Femur (tissue), 1 donor: ENCODE results near the gene UBL3.

ENCODE experiments used
- DNase-seq: peaks from one replicate; pipeline ENCODE4 v3.0.0-alpha.2; 2017

The UBL3 gene

DNA sequence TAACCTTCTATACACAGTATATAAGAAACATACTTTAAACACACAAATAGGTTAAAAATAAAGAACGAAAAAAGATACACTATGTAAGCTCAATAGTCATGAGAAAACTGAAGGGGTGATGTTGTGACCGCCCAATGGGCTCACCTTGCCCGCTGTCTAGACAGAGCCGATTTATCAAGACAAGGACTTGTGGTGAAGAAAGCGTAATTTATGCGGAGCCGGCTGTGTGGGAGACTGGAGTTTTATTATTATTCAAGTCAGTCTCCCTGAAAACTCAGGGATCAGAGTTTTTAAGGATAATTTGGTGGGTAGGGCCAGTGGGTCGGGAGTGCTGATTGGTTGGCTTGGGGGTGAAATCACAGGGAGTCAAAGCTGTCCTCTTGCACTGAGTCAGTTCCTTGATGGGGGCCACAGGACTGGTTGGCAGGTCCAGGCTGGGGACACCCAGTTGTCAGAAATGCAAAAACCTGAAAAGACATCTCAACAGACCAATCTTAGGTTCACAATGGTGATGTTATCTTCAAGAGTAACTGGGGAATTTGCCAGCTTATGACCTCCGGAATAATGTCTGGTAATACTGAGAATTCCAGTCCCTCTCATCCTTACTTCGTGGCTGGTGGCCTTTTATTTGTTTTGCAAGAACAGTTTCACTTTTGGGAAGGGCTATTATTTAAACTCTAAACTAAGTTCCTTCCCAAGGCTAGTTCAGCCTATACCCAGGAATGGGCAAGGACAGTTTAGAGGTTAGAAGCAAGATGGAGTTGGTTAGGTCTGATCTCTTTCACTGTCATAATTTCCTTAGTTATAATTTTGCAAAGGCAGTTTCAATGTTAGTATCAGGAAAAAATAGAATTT lies 96.6 kb downstream of the UBL3 start:
- DNase-seq: no peak

DNA sequence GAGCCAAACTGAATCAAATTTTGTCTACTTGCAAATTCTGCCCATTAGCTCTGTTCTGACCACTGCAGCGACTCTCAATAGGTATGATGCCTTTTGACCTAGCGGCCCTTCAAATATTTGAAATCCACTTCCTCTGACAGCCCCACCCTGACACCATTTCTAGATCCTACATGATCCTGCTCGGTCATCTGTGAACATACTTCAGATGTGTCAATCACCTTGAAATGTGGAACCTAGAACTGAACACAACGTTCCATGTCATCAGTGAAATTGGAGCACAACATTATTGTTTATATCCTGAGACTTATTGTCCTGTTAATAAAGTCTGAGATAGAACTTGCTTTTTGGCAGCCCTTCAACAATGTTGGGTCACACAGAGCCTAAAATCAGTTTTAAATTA lies 98.2 kb downstream of the UBL3 start:
- no peak for DNase-seq

DNA sequence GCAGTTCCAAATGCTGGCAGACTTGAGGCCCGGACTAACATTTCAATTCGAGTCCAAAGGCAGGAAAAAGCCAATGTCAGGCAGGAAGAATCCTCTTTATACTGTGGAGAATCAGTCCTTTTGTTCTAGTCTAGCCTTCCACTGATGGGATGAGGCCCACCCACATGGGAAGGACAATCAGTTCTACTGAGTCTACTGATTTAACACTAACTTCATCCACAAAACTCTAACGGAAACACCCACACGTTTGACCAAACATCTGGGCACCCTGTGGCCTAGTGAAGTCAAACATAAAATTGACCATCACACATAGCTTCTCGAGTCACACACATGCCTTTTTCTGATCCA lies 100.3 kb downstream of the UBL3 start:
- no peak for DNase-seq

DNA sequence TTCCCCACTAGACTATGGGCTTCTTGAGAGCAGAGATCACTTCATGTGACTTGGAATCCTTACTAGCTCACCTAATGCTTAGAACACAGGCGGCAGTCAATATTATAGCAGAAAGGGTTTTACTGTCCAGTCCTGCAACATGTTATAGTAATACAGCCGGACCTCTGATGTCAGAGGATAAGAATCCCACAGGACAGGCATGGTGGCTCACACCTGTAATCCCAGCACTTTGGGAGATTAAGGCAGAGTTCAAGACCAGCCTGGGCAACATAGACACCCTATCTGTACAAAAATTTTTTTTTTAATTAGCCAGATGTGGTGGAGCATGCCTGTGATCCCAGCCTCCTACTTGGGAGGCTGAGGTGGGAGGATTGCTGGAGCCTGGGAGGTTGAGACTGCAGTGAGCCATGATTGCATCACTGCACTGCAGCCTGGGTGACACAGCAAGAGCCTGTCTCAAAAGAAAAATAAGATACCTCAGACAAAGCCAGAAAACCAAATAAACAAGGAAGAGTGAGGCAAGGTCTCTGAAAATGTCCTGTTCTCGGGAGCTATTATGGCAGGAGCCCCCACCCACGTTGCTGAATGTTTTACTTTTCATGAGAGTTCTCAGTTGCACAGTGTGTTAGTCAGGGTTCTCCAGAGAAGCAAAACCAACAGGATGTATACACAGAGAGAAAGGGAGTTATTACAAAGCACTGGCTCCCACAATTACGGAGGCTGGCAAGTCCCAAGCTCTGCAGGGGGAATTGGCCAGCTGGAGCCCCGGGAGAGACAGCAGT lies 100.8 kb downstream of the UBL3 start:
- DNase-seq: no peak

DNA sequence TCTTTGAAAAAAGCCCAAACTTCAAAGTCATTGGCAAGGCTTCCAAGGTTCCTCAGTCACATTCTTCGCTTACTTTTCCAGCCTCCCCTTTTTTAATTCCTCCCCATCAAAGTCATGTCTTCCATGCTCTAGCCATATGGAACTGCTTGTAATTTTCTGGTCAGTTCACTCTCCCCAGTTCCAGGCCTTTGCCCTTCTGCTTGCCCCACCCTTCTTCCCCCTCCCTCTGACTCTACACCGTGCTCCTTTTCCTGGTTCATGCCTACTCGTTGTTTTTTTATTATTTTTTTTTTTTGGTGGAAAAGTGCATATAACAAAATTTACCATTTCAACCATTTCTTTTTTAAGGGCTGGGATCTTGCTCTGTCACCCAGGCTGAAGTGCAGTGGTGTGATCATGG lies 102.3 kb downstream of the UBL3 start:
- no peak for DNase-seq

DNA sequence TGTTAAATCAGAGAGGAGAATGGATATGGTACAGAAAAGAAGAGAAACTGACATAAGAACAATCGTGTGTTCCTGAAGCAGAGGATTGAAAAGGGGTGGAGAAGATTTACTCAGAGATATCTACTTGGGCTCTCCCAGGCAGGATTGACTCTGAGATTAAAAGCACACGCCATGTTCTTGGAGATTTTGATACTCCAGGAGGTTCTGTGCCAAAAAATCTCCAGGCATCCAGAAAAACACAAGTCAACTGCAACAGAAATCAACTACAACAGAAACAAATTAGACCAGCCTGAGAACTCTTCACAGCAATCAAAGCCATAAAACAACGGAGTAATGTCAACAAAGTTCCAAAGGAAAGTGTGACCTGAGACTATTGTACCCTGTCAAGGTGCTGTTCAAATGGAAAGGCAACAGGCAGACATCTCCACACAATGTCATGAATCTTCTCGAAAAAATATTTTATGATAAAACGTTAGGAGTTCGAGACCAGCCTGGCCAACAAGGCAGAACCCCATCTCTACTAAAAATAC lies 104.2 kb downstream of the UBL3 start:
- no peak for DNase-seq

DNA sequence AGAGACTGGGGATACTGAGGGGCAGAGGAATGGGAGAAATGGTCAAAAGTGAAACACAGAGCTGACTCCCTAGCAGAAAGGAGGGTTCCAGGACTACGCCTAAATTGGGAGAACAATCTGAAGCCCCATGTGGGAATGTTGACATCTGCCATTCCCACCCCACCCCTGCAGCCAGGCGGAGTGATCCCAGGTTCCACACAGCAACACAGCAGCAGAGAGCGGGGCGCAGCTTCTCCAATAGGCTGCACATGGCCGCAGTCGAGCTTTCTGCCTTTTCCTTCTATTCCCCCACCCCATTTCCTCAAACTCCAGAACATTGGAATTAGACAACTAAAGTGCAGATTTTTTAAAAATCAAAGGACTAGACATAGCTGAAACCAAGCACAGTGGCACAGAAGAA lies 104.7 kb downstream of the UBL3 start:
- no peak for DNase-seq

DNA sequence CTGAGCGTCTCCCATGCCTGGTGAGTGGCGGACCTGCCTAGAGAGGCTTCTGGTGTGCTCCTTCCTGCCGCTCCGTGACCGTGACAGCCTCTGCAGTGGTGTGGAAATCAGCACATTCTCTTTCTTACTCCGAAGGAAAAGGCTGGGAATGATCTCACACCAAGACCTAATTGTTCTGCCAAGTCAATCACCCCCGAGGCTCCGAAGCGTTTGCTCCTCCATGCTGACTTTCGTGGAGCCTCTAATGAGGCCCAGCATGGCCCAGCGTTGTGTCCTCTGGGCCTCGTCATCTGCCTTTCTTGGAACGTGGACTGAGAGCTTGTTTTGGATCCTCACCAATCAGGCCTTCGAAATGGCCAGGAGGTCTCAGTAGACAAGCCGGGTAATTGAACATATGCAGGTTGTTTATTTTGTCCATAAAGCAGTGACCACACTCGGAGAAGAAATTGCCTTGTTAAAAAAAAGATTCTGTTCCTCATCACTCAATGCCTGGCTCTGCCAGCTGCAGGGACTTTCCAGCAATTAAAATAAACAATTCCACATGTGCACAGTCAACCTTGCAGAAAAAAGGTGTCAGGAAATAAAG lies 107.1 kb downstream of the UBL3 start:
- peak; percentile 69 for DNase-seq

DNA sequence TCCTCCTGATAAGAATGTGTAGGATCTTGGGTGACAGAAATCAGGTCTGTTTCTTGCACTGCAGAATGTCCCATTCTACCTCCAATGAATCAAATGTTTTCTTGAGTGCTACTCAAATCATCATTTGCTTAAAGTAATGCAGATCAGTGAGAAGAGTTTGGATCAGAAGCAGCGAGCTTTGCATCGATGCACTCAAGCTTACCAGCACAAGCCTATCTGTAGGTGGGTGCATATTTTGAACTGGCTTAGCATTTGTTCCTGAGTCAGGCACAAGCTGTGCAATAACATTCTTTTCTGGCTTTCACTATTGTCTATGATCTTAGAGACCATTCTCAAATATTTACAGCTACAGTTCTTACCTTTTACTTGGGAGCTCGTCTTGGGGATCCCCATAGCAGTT lies 109.5 kb downstream of the UBL3 start:
- DNase-seq: no peak

DNA sequence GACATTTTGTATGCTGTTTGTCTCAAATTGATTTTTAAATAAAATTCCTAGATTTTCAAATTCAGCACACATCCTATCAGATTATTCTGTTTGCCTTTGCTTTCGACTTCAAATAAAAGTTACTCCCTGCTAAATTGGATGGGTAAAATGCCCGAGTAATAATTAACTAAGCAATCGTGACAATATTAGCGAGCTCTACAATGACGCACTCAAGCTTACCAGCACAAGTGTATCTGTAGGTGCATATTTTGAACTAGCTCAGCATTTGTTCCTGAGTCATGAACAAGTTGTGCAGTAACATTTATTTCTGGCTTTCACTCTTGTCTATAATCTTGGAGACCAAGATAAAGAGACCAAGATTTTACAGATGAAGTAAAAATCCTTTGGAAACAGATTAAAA lies 113.4 kb downstream of the UBL3 start:
- no peak for DNase-seq

DNA sequence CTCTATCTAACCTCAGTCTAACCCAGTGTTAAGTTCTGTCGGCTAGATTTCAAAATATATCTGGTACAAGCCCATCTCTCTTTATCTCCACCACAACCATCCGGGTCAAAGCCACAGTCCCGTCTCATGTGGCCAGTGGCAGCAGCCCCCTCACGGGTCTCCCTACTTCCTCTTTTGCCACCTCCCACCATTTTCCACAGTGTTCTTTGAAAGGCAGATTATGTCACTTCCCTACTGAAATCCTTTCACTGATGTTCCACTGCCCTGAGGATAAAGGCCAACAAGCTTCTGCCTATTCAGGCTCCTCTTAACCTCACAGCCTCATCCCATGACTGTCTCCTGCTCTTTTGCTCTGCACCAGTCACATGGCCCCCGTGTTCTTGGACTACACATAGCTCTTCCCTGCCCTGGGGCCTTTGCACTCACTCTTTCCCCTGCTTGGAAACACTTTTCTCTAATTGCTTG lies 117.2 kb downstream of the UBL3 start:
- no peak for DNase-seq

DNA sequence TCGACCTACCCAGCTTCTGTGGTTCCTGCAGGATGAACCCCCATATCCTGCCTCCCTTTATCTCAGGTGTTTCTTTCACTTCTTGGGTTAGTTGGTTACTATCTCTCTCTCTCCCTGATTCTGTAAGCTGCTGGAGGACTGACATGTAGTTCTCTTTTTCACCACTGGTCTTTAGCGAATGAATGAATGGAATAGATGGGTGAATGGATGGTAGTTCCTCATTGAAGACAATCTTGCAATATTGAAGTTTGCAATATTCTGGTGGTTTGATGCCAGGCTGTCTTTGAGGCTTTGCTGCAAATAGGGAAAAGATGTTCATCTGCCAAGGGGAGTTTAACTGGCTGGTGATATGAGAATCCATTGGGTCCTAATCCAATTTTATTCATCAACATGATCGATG lies 120.2 kb downstream of the UBL3 start:
- no peak for DNase-seq

DNA sequence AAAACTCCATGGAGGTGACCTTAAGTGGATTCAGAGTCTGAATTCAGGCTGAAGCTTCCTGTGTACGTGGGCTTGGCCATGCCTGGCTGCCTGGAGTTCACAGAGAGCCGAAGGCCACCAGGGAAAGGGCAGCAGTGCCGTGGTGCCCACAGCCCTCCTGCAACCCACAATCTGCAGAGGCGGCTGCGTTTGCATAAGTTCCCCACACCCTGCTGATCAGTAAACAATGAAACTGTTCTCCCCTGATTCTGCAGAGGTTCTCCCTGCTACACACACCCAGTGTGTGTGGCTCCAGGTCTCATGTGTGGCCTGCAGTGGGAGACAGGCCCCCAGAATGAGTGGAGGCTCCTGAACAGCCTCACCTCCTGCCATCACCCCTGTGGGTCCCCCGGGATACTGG lies 128.0 kb downstream of the UBL3 start:
- DNase-seq: no peak

DNA sequence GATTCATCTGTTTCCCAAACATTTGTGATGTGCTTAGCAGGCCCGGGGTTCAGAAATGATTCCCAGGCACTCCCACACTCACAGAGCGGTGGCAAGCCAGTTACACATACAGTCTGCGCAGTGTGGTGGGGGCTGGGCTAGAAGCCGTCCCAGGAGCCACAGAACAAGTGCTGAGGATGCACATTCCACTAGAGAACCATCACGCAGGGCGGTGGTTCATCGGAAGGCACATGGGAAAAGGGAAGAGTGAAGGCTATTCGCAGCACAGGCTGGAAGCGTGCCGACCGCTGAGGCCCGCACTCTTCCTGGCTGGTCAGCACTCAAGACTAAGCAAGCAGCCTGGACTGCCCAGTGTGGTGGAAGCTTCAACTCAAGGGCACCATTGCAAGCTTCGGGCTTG lies 128.7 kb downstream of the UBL3 start:
- DNase-seq: no peak

DNA sequence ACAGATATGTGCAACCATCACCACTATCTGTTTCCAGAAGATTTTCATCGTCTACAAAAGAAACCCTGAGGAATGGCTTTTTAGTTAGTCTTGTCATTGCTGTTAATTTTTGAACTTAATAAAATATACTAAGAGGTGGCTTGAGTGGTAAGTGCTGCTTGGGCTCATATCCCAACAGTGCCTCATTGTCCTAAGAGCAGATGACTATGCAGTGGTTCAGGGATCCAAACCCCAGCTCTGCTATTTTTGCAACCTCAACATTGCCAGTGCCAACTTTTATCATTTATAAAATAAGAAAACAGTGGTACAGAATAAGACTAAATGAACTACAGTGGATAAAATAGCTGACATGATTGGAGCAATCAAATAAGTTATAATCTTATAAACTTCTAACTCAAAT lies 131.7 kb downstream of the UBL3 start:
- no peak for DNase-seq

DNA sequence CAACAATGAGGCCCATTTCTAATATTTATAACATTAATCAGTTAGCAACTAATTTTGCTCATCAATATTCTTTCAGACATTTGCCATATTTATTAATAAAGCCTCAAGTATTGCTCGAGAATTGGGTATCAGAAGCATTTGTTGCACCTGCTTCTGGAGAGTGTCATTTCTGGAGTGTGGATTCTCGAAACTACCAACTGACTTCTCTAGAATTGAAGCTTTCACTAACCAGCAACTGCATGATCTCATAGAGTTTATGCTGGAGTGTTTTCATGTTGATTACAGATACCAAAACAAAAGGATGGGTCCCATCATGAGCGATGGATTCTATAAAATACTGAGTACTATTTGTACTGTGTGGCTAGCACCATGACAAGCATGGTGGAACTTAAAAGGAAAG lies 133.9 kb downstream of the UBL3 start:
- DNase-seq: no peak
